Type B pancreatic cell (in vitro differentiated cells): ENCODE results near the gene XPNPEP1. TPM values are rescaled to one million over a fixed set of nuclear protein-coding genes. Genes with fewer than 3 reads are reported as not detected.
A peak's percentile ranks its signal among the peaks of the same experiment; 100 is the strongest.

Experiments used
- DNase-seq: peaks from one replicate; pipeline ENCODE4 v3.0.0; 2021; ENCODE audit warnings: mixed read lengths; ENCODE audit not compliant: unreplicated experiment; ENCODE audit errors: extremely low spot score
- H3K27ac Mint-ChIP-seq: 2 replicates; pipeline ENCODE4 v1.8.0; 2021; ENCODE audit warnings: mild to moderate bottlenecking, mixed read lengths
- H3K27me3 Mint-ChIP-seq: 2 replicates; pipeline ENCODE4 v1.8.0; 2021; ENCODE audit warnings: mixed read lengths
- H3K36me3 Mint-ChIP-seq: 2 replicates; pipeline ENCODE4 v1.8.0; 2021; ENCODE audit warnings: mixed read lengths
- H3K4me1 Mint-ChIP-seq: one replicate; pipeline ENCODE4 v1.8.0; 2021; ENCODE audit warnings: mixed read lengths; ENCODE audit not compliant: unreplicated experiment
- H3K4me3 Mint-ChIP-seq: 2 replicates; pipeline ENCODE4 v1.8.0; 2021; ENCODE audit warnings: mild to moderate bottlenecking, mixed read lengths
- H3K9me3 Mint-ChIP-seq: 2 replicates; pipeline ENCODE4 v1.8.0; 2021; ENCODE audit warnings: mixed read lengths
- CTCF ChIP-seq: fragments of 200-600 bp; sonication (generic); conservative IDR thresholded peaks from 2 replicates; pipeline ENCODE4 v1.5.0; 2021; ENCODE audit warnings: antibody characterized with exemption, mild to moderate bottlenecking
- total RNA-seq: library from RNA; stranded (reverse); gene quantifications from 2 replicates; pipeline ENCODE4 v1.2.1, GENCODE V29; 2021; ENCODE audit warnings: low replicate concordance

The XPNPEP1 gene
- total RNA-seq, 1 donor from 2014 or later = 76.6 TPM

GRCh38 chr10:109957092-109957797 lies 33.9 kb upstream of the XPNPEP1 start:
- Mint-ChIP-seq H3K27ac (no peak overlapping the region), H3K36me3 (no peaks in the 10 kb centered on the region), H3K4me3 (no peak overlapping the region), H3K27me3 (no peaks in the 10 kb centered on the region), H3K9me3 (no peaks in the 10 kb centered on the region), H3K4me1 (peaks cover 33% of the 10 kb centered on the region)
- no peak for TF ChIP-seq CTCF
- DNase-seq = no peak

- H3K9me3 Mint-ChIP-seq = no peaks in the 10 kb centered on the region
- no peaks in the 10 kb centered on the region for H3K36me3 Mint-ChIP-seq
- peak; percentile 76 for TF ChIP-seq CTCF
- H3K27me3 Mint-ChIP-seq = no peaks in the 10 kb centered on the region
- H3K4me1 Mint-ChIP-seq = peaks cover 26% of the 10 kb centered on the region
- DNase-seq = no peak
- H3K27ac Mint-ChIP-seq = peak overlapping the region; percentile 23
- H3K4me3 Mint-ChIP-seq = no peak overlapping the region
Observed at GRCh38 chr10:109956454-109957091, 33.3 kb upstream of the XPNPEP1 start.

DNA sequence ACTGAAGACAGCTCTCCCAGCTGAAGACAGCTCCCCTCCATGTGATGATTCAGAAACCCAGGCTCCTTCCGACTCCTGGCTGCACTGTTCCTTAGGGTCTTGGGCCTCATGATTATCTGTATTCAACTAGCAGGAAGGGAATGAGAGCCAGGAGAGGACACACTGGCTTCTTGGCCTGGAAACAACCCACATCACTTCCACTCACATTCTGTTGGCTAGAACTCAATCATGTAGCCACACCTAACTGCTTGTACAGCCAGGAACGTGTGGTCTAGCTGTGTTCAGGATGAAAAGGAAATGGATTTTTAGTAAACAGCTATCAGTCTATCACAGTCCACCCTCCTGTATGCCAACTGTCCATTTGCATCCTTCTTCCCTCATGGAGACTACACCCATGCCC lies 30.5 kb upstream of the XPNPEP1 start:
- no peak overlapping the region for H3K27ac Mint-ChIP-seq
- H3K27me3 Mint-ChIP-seq = no peaks in the 10 kb centered on the region
- H3K9me3 Mint-ChIP-seq = no peaks in the 10 kb centered on the region
- no peak for DNase-seq
- no peak for TF ChIP-seq CTCF
- peaks cover 14% of the 10 kb centered on the region for H3K4me1 Mint-ChIP-seq
- no peak overlapping the region for H3K4me3 Mint-ChIP-seq
- H3K36me3 Mint-ChIP-seq = peaks cover 4% of the 10 kb centered on the region

DNA sequence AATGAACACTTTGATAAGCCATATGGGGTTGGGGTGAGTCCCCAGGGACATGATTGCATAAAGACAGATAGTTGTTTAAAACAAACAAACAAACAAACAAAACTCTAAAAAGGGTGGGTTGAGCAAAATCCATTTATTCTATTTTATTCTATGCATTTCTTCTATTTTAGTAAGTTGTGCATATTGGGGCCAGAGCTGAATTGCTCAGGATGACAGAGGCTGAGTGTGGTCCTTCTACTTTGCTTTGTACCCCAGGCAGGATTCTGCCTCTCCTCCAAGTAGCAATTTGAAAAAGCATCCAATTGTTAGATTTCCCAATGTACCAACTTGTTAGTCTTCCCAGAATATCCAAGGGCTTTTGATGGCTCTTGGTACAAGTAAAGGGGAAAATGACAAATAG lies 29.2 kb upstream of the XPNPEP1 start:
- Mint-ChIP-seq H3K4me3 (no peak overlapping the region), H3K27ac (no peak overlapping the region), H3K4me1 (peaks cover 8% of the 10 kb centered on the region), H3K36me3 (peaks cover 4% of the 10 kb centered on the region), H3K9me3 (no peaks in the 10 kb centered on the region), H3K27me3 (no peaks in the 10 kb centered on the region)
- DNase-seq = no peak
- no peak for TF ChIP-seq CTCF

- H3K27me3 Mint-ChIP-seq = peaks cover 2% of the 10 kb centered on the region
- no peaks in the 10 kb centered on the region for H3K9me3 Mint-ChIP-seq
- H3K27ac Mint-ChIP-seq = peak overlapping the region; percentile 9
- peaks cover 10% of the 10 kb centered on the region for H3K4me1 Mint-ChIP-seq
- TF ChIP-seq CTCF = no peak
- no peak for DNase-seq
- peaks cover 4% of the 10 kb centered on the region for H3K36me3 Mint-ChIP-seq
- no peak overlapping the region for H3K4me3 Mint-ChIP-seq
Observed at GRCh38 chr10:109947111-109947920, 24.0 kb upstream of the XPNPEP1 start.
